H1 (cell line): ENCODE data around the gene KIDINS220. TPM values are rescaled to one million over a fixed set of nuclear protein-coding genes. Genes with fewer than 3 reads are reported as not detected.

ENCODE experiments used
- CTCF ChIA-PET: fragments of 300-600 bp; sonication (Branson Sonifier 250); formaldehyde crosslinking; loops from one replicate; lab custom pipeline; 2021; ENCODE audit not compliant: partially characterized antibody; lab: Charles Lee
- POLR2A ChIA-PET: fragments of 300-600 bp; sonication (Branson Sonifier 250); formaldehyde crosslinking; loops from one replicate; lab custom pipeline; 2021; ENCODE audit warnings: inconsistent platforms; ENCODE audit not compliant: partially characterized antibody; lab: Charles Lee
- DNase-seq, 2 experiments: peaks; one replicate each; pipeline versions ENCODE4 v3.0.0 to v3.0.0-alpha.2; 2010 to 2022; ENCODE audit warnings: low spot score in 2 of 2, low read depth in 1 of 2, mixed read lengths in 1 of 2
- FAIRE-seq: peaks from 2 replicates; lab custom pipeline; 2011; peaks lifted over from hg19 to GRCh38; lab: Jason Lieb, UNC
- H2AFZ ChIP-seq: 2 replicates; pipeline ENCODE4 v1.8.1; 2012; ENCODE audit warnings: low read length, inconsistent platforms
- H2AK5ac ChIP-seq: 2 replicates; pipeline ENCODE4 v1.6.1; 2013; ENCODE audit warnings: low read depth, low read length
- H2BK120ac ChIP-seq: replicated peaks from 2 replicates; pipeline ENCODE3; 2013; ENCODE audit warnings: low read depth, low read length, inconsistent platforms
- H2BK12ac ChIP-seq: 2 replicates; pipeline ENCODE4 v1.6.1; 2013; ENCODE audit warnings: low read depth, low read length
- H2BK15ac ChIP-seq: 2 replicates; pipeline ENCODE4 v1.6.1; 2013; ENCODE audit warnings: low read length
- H2BK20ac ChIP-seq: 2 replicates; pipeline ENCODE4 v1.6.1; 2013; ENCODE audit warnings: low read length
- H2BK5ac ChIP-seq: 2 replicates; pipeline ENCODE4 v1.6.1; 2013; ENCODE audit warnings: low read depth, low read length
- H3K14ac ChIP-seq: 2 replicates; pipeline ENCODE4 v1.6.1; 2013; ENCODE audit warnings: inconsistent platforms; ENCODE audit not compliant: insufficient read length
- H3K18ac ChIP-seq: 2 replicates; pipeline ENCODE4 v1.6.1; 2013; ENCODE audit warnings: low read length; ENCODE audit errors: extremely low read depth
- H3K23ac ChIP-seq: 2 replicates; pipeline ENCODE4 v1.6.1; 2013; ENCODE audit warnings: inconsistent platforms; ENCODE audit not compliant: insufficient read length
- H3K23me2 ChIP-seq: 2 replicates; pipeline ENCODE4 v1.6.1; 2013; ENCODE audit warnings: low read depth, low read length
- H3K27ac ChIP-seq: 2 replicates; pipeline ENCODE4 v1.6.1; 2011; ENCODE audit warnings: low read depth, low read length, inconsistent platforms
- H3K27me3 ChIP-seq, 4 experiments: replicated peaks in 1 of 4; 1 replicate in 1 of 4; 2 replicates in 3 of 4; pipeline versions ENCODE4 v1.6.1 to v1.8.1; 2011 to 2013; ENCODE audit warnings: low read length in 3 of 4, mild to moderate bottlenecking in 3 of 4, inconsistent platforms in 2 of 4, mixed read lengths in 2 of 4, moderate library complexity in 1 of 4; ENCODE audit not compliant: control insufficient read depth in 3 of 4, insufficient read depth in 3 of 4; ENCODE audit errors: extremely low read depth in 1 of 4
- H3K36me3 ChIP-seq, 4 experiments: 2 replicates each; pipeline versions ENCODE4 v1.6.1 to v1.8.1; 2011 to 2013; ENCODE audit warnings: mild to moderate bottlenecking in 4 of 4, low read length in 3 of 4, moderate library complexity in 2 of 4, control low read depth in 1 of 4, inconsistent platforms in 1 of 4; ENCODE audit not compliant: insufficient read depth in 4 of 4, control insufficient read depth in 2 of 4
- H3K4ac ChIP-seq: replicated peaks from 2 replicates; pipeline ENCODE3; 2013; ENCODE audit warnings: low read length, low read depth, mixed read lengths, inconsistent platforms; ENCODE audit not compliant: insufficient read length
- H3K4me1 ChIP-seq, 4 experiments: replicated peaks in 1 of 4; 1 replicate in 1 of 4; 2 replicates in 3 of 4; pipeline versions ENCODE4 v1.6.1 to v1.8.1; 2011 to 2013; ENCODE audit warnings: low read length in 3 of 4, inconsistent platforms in 2 of 4, mixed read lengths in 1 of 4; ENCODE audit not compliant: insufficient read depth in 4 of 4, control insufficient read depth in 3 of 4
- H3K4me2 ChIP-seq, 2 experiments: 2 replicates each; pipeline versions ENCODE4 v1.6.1 to v1.8.1; 2011 to 2013; ENCODE audit warnings: low read depth in 2 of 2, low read length in 2 of 2, control low read depth in 1 of 2, inconsistent platforms in 1 of 2, mild to moderate bottlenecking in 1 of 2; ENCODE audit not compliant: insufficient read depth in 1 of 2
- H3K4me3 ChIP-seq, 4 experiments: fragments of 200-600, 300-600 bp in 1 of 4; sonication (generic), shearing (Covaris generic), sonication (Bioruptor Twin) in 1 of 4; 2 replicates each; pipeline versions ENCODE4 v1.5.1 to v1.8.1; 2011 to 2016; ENCODE audit warnings: low read length in 4 of 4, low read depth in 3 of 4, control low read depth in 2 of 4, inconsistent platforms in 2 of 4, mild to moderate bottlenecking in 2 of 4, mixed read lengths in 1 of 4, moderate library complexity in 1 of 4; ENCODE audit not compliant: insufficient read depth in 2 of 4; ENCODE audit errors: extremely low read depth in 1 of 4
- H3K56ac ChIP-seq: replicated peaks from 2 replicates; pipeline ENCODE3; 2013; ENCODE audit warnings: low read depth, mild to moderate bottlenecking, mixed read lengths, low read length, inconsistent platforms; ENCODE audit not compliant: insufficient read length
- H3K79me1 ChIP-seq: 2 replicates; pipeline ENCODE4 v1.6.1; 2013; ENCODE audit warnings: low read depth, low read length, control low read depth
- H3K79me2 ChIP-seq, 2 experiments: 2 replicates each; pipeline versions ENCODE4 v1.6.1 to v1.8.1; 2012 to 2013; ENCODE audit warnings: low read length in 2 of 2, mild to moderate bottlenecking in 2 of 2, inconsistent platforms in 1 of 2; ENCODE audit not compliant: insufficient read depth in 2 of 2, control insufficient read depth in 1 of 2
- H3K9ac ChIP-seq, 4 experiments: replicated peaks in 1 of 4; 1 replicate in 1 of 4; 2 replicates in 3 of 4; pipeline versions ENCODE4 v1.6.1 to v1.8.1; 2011 to 2013; ENCODE audit warnings: low read depth in 3 of 4, low read length in 3 of 4, control low read depth in 2 of 4, mild to moderate bottlenecking in 2 of 4, moderate library complexity in 2 of 4, inconsistent platforms in 1 of 4; ENCODE audit errors: extremely low read depth in 1 of 4
- H3K9me3 ChIP-seq, 2 experiments: 2 replicates each; pipeline versions ENCODE4 v1.6.1 to v1.8.1; 2012 to 2013; ENCODE audit warnings: mild to moderate bottlenecking in 2 of 2, moderate library complexity in 2 of 2, control low read depth in 1 of 2, inconsistent platforms in 1 of 2, low read depth in 1 of 2, low read length in 1 of 2, mixed read lengths in 1 of 2; ENCODE audit not compliant: insufficient read depth in 2 of 2
- H4K20me1 ChIP-seq, 2 experiments: replicated peaks in 1 of 2; 2 replicates each; pipeline versions ENCODE3 to v1.8.1; 2011 to 2013; ENCODE audit warnings: inconsistent platforms in 2 of 2, low read length in 2 of 2, mild to moderate bottlenecking in 1 of 2; ENCODE audit not compliant: insufficient read depth in 2 of 2, control insufficient read depth in 1 of 2
- H4K5ac ChIP-seq: 2 replicates; pipeline ENCODE4 v1.6.1; 2013; ENCODE audit warnings: low read length, low read depth, mixed read lengths, inconsistent platforms; ENCODE audit not compliant: insufficient read length
- H4K8ac ChIP-seq: 2 replicates; pipeline ENCODE4 v1.8.0; 2013; ENCODE audit warnings: mild to moderate bottlenecking, moderate library complexity, low read length, inconsistent platforms; ENCODE audit not compliant: insufficient read depth; ENCODE audit errors: extremely low read depth
- H4K91ac ChIP-seq: replicated peaks from 2 replicates; pipeline ENCODE3; 2013; ENCODE audit warnings: low read length, mixed read lengths, inconsistent platforms; ENCODE audit not compliant: insufficient read length
- ASH2L ChIP-seq: fragments of 200-600, 300-600 bp; sonication (generic); IDR thresholded peaks from one replicate; pipeline ENCODE4 v1.7.1; 2017; ENCODE audit warnings: low read length
- ATF3 ChIP-seq: IDR thresholded peaks from 2 replicates; pipeline ENCODE4 v1.6.1; 2011; ENCODE audit warnings: low read depth, mild to moderate bottlenecking, low read length; ENCODE audit not compliant: insufficient read depth
- BRCA1 ChIP-seq: IDR thresholded peaks from 2 replicates; pipeline ENCODE4 v1.6.1; 2012; ENCODE audit warnings: low read depth, low read length, improper control_type of control experiment
- CBX5 ChIP-seq: fragments of 300-800, 300-1000 bp; sonication (generic); IDR thresholded peaks from 2 replicates; pipeline ENCODE4 v1.7.1; 2016; ENCODE audit warnings: antibody characterized with exemption, low read length, low read depth
- CHD2 ChIP-seq: IDR thresholded peaks from 2 replicates; pipeline ENCODE4 v1.6.1; 2012; ENCODE audit warnings: low read length, improper control_type of control experiment
- CTBP2 ChIP-seq: IDR thresholded peaks from 2 replicates; pipeline ENCODE4 v1.7.0; 2011; ENCODE audit warnings: borderline replicate concordance, mild to moderate bottlenecking, moderate library complexity, mixed read lengths, low read length; ENCODE audit not compliant: insufficient read depth, insufficient read length
- GABPA ChIP-seq: IDR thresholded peaks from 2 replicates; pipeline ENCODE4 v1.6.1; 2011; ENCODE audit warnings: mild to moderate bottlenecking, low read length, moderate library complexity, borderline replicate concordance; ENCODE audit not compliant: insufficient read depth
- KDM1A ChIP-seq: fragments of 200-600, 300-600 bp; sonication (generic); IDR thresholded peaks from 2 replicates; pipeline ENCODE4 v1.7.1; 2016; ENCODE audit warnings: mild to moderate bottlenecking, low read length, borderline replicate concordance
- NRF1 ChIP-seq: IDR thresholded peaks from 2 replicates; pipeline ENCODE4 v1.6.1; 2011; ENCODE audit warnings: mild to moderate bottlenecking, low read depth, low read length, improper control_type of control experiment
- RAD21 ChIP-seq, 2 experiments: IDR thresholded peaks in 1 of 2; conservative IDR thresholded peaks in 1 of 2; 2 replicates each; pipeline ENCODE4 v1.6.1; 2011; ENCODE audit warnings: low read depth in 2 of 2, low read length in 2 of 2, improper control_type of control experiment in 1 of 2, inconsistent platforms in 1 of 2, mild to moderate bottlenecking in 1 of 2, moderate library complexity in 1 of 2
- RFX5 ChIP-seq: IDR thresholded peaks from 2 replicates; pipeline ENCODE4 v1.6.1; 2011; ENCODE audit warnings: low read depth, low read length, improper control_type of control experiment, borderline replicate concordance
- SIN3A ChIP-seq, 2 experiments: IDR thresholded peaks in 1 of 2; conservative IDR thresholded peaks in 1 of 2; 2 replicates each; pipeline ENCODE4 v1.6.1; 2011 to 2012; ENCODE audit warnings: low read length in 2 of 2, improper control_type of control experiment in 1 of 2, low read depth in 1 of 2, mild to moderate bottlenecking in 1 of 2
- SP4 ChIP-seq: IDR thresholded peaks from 2 replicates; pipeline ENCODE4 v1.6.1; 2012; ENCODE audit warnings: low read length, inconsistent platforms
- TAF7 ChIP-seq: optimal IDR thresholded peaks from 2 replicates; pipeline ENCODE3; 2011; ENCODE audit warnings: low read depth, mild to moderate bottlenecking, inconsistent platforms, low read length, moderate library complexity, borderline replicate concordance
- WGBS, 2 experiments: shearing (Covaris generic) in 1 of 2; methylation state at CpG; one replicate each; pipeline versions ENCODE4 v1.1.6 to v1.1.7; 2013 to 2015; ENCODE audit warnings: low lambda C conversion rate in 2 of 2, mixed read lengths in 2 of 2, inconsistent platforms in 1 of 2, low coverage in 1 of 2, missing lambda C conversion rate in 1 of 2; ENCODE audit not compliant: insufficient replicate concordance in 2 of 2, insufficient coverage in 1 of 2, insufficient read length in 1 of 2; ENCODE audit errors: extremely low coverage in 1 of 2, missing lambda C conversion rate in 1 of 2; 5-methylcytosine and 5-hydroxymethylcytosine counted together
- polyA plus RNA-seq, 7 experiments: library from polyadenylated mRNA; depleted of rRNA in 3 of 7; stranded (reverse) in 5 of 7; unstranded in 2 of 7; fragments of >200 nt in 5 of 7; fragments of 200-250 nt in 2 of 7; gene quantifications; 1 replicate in 5 of 7; 2 replicates in 1 of 7; 4 replicates in 1 of 7; pipeline versions ENCODE4 v1.2.1 to v1.2.3, GENCODE V29; 2011 to 2013; ENCODE audit warnings: missing spikeins in 2 of 7, mixed read lengths in 2 of 7
- total RNA-seq: library from RNA; stranded (reverse); fragmentation: NEBNext Ultra II Directional; extraction: Animal tissue kit (Norgen Biotek cat#: 25700); gene quantifications from 2 replicates; pipeline ENCODE4 v1.2.1, GENCODE V29; 2021

KIDINS220 gene
- total and polyA plus RNA-seq, 2 of the 8 experiments (the other 6 are each of a cell fraction or from before 2014, with no cell fraction given), result 21.2 to 27.1 TPM

GRCh38 chr2:8710951-8711350 is 126.5 kb downstream of the KIDINS220 start:
- Histone ChIP-seq H3K27me3 (no peaks in the 10 kb centered on the region), H3K9me3 (no peaks in the 10 kb centered on the region), H4K91ac (no peak overlapping the region), H2BK120ac (no peak overlapping the region), H4K5ac (no peak overlapping the region), H3K4me2 (no peak overlapping the region), H3K9ac (no peak overlapping the region), H3K4me3 (no peak overlapping the region), H3K23me2 (no peaks in the 10 kb centered on the region; the same call in 1 of the 2 replicates), H2BK20ac (no peak overlapping the region), H4K20me1 (no peaks in the 10 kb centered on the region), H3K4me1 (no peaks in the 10 kb centered on the region), H2BK5ac (no peak overlapping the region), H2BK12ac (no peak overlapping the region), H3K4ac (no peak overlapping the region), H2AFZ (no peak overlapping the region), H3K23ac (no peak overlapping the region), H4K8ac (no peak overlapping the region), H3K36me3 (no peaks in the 10 kb centered on the region), H2BK15ac (no peak overlapping the region), H3K27ac (no peak overlapping the region), H3K14ac (no peak overlapping the region), H2AK5ac (no peak overlapping the region), H3K18ac (no peak overlapping the region), H3K56ac (no peak overlapping the region), H3K79me1 (no peaks in the 10 kb centered on the region), H3K79me2 (no peaks in the 10 kb centered on the region)
- DNase-seq (no peak), FAIRE-seq (no peak)
- ChIA-PET CTCF (interaction anchor here (1.3 to 1.5 kb wide), 3 partner anchors 10 to 18 kb away, joined by 3 to 10 read pairs (median 4); no protein-coding TSS in a partner anchor), POLR2A (no interaction called here)
- WGBS, 2 experiments, result 86% methylated on average over 3 of the region's 3 CpGs; no CpG with 5 or more reads in 1 of the 2 experiments
- TF ChIP-seq GABPA, result no peak
- TF ChIP-seq SIN3A (conservative IDR thresholded peaks at IDR 0.05 in 1 of 2, IDR thresholded peaks at IDR 0.05 in 1 of 2; ENCODE audit: low read depth in 1 of 2, low read length in 2 of 2), result no peak
- no peak for TF ChIP-seq SP4
- no peak for TF ChIP-seq TAF7
- TF ChIP-seq CBX5, result no peak
- no peak for TF ChIP-seq NRF1
- no peak for TF ChIP-seq ASH2L
- no peak for TF ChIP-seq KDM1A
- TF ChIP-seq ATF3, result no peak
- no peak for TF ChIP-seq RFX5
- no peak for TF ChIP-seq CTBP2
- TF ChIP-seq RAD21 (IDR thresholded peaks at IDR 0.05 in 1 of 2, conservative IDR thresholded peaks at IDR 0.05 in 1 of 2; ENCODE audit: low read depth in 2 of 2, low read length in 2 of 2), result no peak
- TF ChIP-seq CHD2, result no peak
- TF ChIP-seq BRCA1, result no peak
